ENCODE measurements around the gene STAB1. TPM values are rescaled to one million over a fixed set of nuclear protein-coding genes. Genes with fewer than 3 reads are reported as not detected.
A peak's percentile ranks its signal among the peaks of the same experiment; 100 is the strongest.

The STAB1 gene
- total RNA-seq, 4 donors from 2014 or later, result 5.3 to 21.1 (median 14.3) TPM

DNA sequence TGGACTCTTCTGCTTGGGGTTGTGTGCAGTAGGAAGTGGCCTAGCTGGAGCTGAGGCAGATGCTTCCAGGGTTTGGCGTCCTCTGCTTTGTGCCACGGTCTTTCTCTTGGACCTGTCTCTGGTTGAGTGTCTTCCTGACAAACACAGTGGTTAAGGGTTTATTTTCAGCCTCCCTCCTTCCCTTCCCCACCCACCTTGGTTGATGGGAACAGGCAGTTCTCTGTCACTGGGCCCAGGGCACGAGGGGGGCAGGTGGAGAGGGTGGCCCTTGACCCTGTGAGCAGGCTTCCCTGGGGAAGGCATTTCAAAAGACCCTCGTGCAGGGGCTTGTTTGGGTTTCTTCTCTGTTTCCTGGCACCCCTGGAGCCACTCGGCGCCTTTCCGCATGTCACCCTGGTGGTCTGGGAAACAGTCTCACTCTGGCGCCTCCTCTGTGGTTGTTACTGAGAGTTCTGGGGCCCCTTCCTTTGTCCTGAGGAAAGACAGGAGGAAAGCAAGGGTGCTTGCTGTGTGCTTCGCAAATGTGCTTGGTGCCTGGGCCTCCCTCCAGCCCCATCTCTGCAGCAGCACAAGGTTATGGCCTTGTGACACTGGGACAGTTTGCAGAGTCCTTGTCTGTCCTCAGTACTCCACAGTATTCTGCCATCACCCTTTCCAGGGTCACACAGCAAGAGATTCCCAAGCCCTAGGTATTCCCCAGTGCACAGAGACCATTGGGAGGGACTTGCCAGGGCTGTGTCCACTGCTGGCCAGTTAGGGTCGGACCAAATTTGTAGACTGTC is 10.3 kb upstream of the STAB1 start:
- Histone ChIP-seq H3K27me3 (no peaks in the 10 kb centered on the region), H3K9me3 (no peaks in the 10 kb centered on the region), H3K4me1 (peaks cover 34% of the 10 kb centered on the region), H3K27ac (peak overlapping the region; percentile 66), H3K36me3 (peaks cover 80% of the 10 kb centered on the region), H3K4me3 (peak overlapping the region; percentile 2)
- 64% methylated on average over 9 of the region's 10 CpGs for WGBS
- no peak for DNase-seq (ENCODE audit: low spot score in 2 of 2)
- TF ChIP-seq EP300 (IDR thresholded peaks at IDR 0.05) (no peak), POLR2AphosphoS5 (IDR thresholded peaks at IDR 0.05) (no peak)

- peaks cover 42% of the 10 kb centered on the region for H3K4me1 ChIP-seq
- 92% methylated on average over 29 of the region's 31 CpGs for WGBS
- H3K27me3 ChIP-seq, result no peaks in the 10 kb centered on the region
- no peaks in the 10 kb centered on the region for H3K9me3 ChIP-seq
- TF ChIP-seq POLR2AphosphoS5 (IDR thresholded peaks at IDR 0.05), result no peak
- TF ChIP-seq EP300 (IDR thresholded peaks at IDR 0.05), result no peak
- TF ChIP-seq, protein P1, sequence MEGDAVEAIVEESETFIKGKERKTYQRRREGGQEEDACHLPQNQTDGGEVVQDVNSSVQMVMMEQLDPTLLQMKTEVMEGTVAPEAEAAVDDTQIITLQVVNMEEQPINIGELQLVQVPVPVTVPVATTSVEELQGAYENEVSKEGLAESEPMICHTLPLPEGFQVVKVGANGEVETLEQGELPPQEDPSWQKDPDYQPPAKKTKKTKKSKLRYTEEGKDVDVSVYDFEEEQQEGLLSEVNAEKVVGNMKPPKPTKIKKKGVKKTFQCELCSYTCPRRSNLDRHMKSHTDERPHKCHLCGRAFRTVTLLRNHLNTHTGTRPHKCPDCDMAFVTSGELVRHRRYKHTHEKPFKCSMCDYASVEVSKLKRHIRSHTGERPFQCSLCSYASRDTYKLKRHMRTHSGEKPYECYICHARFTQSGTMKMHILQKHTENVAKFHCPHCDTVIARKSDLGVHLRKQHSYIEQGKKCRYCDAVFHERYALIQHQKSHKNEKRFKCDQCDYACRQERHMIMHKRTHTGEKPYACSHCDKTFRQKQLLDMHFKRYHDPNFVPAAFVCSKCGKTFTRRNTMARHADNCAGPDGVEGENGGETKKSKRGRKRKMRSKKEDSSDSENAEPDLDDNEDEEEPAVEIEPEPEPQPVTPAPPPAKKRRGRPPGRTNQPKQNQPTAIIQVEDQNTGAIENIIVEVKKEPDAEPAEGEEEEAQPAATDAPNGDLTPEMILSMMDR (IDR thresholded peaks at IDR 0.05), result no peak
- TF ChIP-seq POLR2A (IDR thresholded peaks at IDR 0.05), result no peak
- no peak for DNase-seq (ENCODE audit: low spot score in 2 of 2)
- no peak overlapping the region for H3K27ac ChIP-seq
- no peak overlapping the region for H3K4me3 ChIP-seq
- peaks cover 80% of the 10 kb centered on the region for H3K36me3 ChIP-seq
These were observed 7.9 kb upstream of the STAB1 start for GRCh38 chr3:52487050-52487787.

GRCh38 chr3:52487788-52488691 is 7.1 kb upstream of the STAB1 start:
- WGBS, result 96% methylated on average over 38 of the region's 59 CpGs

GRCh38 chr3:52488746-52489145 is 6.4 kb upstream of the STAB1 start:
- Histone ChIP-seq H3K9me3 (no peaks in the 10 kb centered on the region), H3K27ac (no peak overlapping the region), H3K4me1 (peaks cover 32% of the 10 kb centered on the region), H3K36me3 (peaks cover 87% of the 10 kb centered on the region), H3K4me3 (no peak overlapping the region), H3K27me3 (no peaks in the 10 kb centered on the region)
- no peak for DNase-seq (ENCODE audit: low spot score in 2 of 2)
- TF ChIP-seq POLR2AphosphoS5 (IDR thresholded peaks at IDR 0.05) (no peak), EP300 (IDR thresholded peaks at IDR 0.05) (no peak), POLR2A (IDR thresholded peaks at IDR 0.05) (no peak)
- TF ChIP-seq, protein P1 (IDR thresholded peaks at IDR 0.05), result no peak
- no CpG with 5 or more reads among the region's 3 CpGs for WGBS

More at GRCh38 chr3:52487788-52488691, 7.1 kb upstream of the STAB1 start:
- H3K36me3 ChIP-seq, result peaks cover 82% of the 10 kb centered on the region
- H3K27ac ChIP-seq, result no peak overlapping the region
- DNase-seq (ENCODE audit: low spot score in 2 of 2), result no peak
- H3K9me3 ChIP-seq, result no peaks in the 10 kb centered on the region
- H3K4me1 ChIP-seq, result peaks cover 38% of the 10 kb centered on the region
- H3K27me3 ChIP-seq, result no peaks in the 10 kb centered on the region
- no peak for TF ChIP-seq POLR2A (IDR thresholded peaks at IDR 0.05)
- no peak overlapping the region for H3K4me3 ChIP-seq

DNA sequence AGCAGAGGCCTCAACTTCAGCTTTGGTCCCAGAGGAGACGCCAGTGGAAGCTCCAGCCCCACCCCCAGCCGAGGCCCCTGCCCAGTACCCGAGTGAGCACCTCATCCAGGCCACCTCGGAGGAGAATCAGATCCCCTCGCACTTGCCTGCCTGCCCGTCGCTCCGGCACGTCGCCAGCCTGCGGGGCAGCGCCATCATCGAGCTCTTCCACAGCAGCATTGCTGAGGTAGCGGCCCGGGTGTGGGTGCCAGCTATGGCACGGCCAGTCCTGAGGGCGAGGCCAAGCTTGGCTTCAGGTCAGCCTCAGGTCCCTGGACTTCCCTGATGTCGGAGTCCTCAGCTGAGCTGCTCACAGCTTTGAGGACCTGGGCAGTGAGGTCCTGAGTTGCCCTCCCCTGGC is 5.7 kb upstream of the STAB1 start:
- TF ChIP-seq POLR2A (IDR thresholded peaks at IDR 0.05), result no peak
- no peak for TF ChIP-seq EP300 (IDR thresholded peaks at IDR 0.05)
- TF ChIP-seq, protein P1 (IDR thresholded peaks at IDR 0.05), result no peak
- no peak for TF ChIP-seq POLR2AphosphoS5 (IDR thresholded peaks at IDR 0.05)
- WGBS, result no CpG with 5 or more reads among the region's 18 CpGs
- peaks cover 87% of the 10 kb centered on the region for H3K36me3 ChIP-seq
- H3K27me3 ChIP-seq, result no peaks in the 10 kb centered on the region
- H3K4me3 ChIP-seq, result no peak overlapping the region
- peaks cover 30% of the 10 kb centered on the region for H3K4me1 ChIP-seq
- no peak overlapping the region for H3K27ac ChIP-seq
- no peaks in the 10 kb centered on the region for H3K9me3 ChIP-seq
- no peak for DNase-seq (ENCODE audit: low spot score in 2 of 2)
